MM.1S (cell line): ENCODE results near the gene NLGN1.

Experiments
- DNase-seq: peaks from one replicate; pipeline ENCODE4 v3.0.0-alpha.2; 2015
- H2AFZ ChIP-seq: fragments of 300-600 bp; sonication (generic); 2 replicates; pipeline ENCODE4 v1.6.0; 2016; ENCODE audit warnings: antibody characterized with exemption, low read length
- H3F3A ChIP-seq: fragments of 300-600 bp; sonication (generic); 2 replicates; pipeline ENCODE4 v1.6.1; 2016; ENCODE audit warnings: mild to moderate bottlenecking, antibody characterized with exemption, low read length, moderate library complexity, mixed read lengths; ENCODE audit not compliant: insufficient read depth
- H3K27ac ChIP-seq: fragments of 300-600 bp; sonication (generic); 2 replicates; pipeline ENCODE4 v1.5.1; 2016; ENCODE audit warnings: mild to moderate bottlenecking, low read length
- H3K27me3 ChIP-seq: fragments of 300-600 bp; sonication (generic); replicated peaks from 2 replicates; pipeline ENCODE4 v1.6.0; 2016; ENCODE audit warnings: low read length; ENCODE audit not compliant: insufficient read depth
- H3K36me3 ChIP-seq: fragments of 300-600 bp; sonication (generic); replicated peaks from 2 replicates; pipeline ENCODE4 v1.6.1; 2016; ENCODE audit warnings: mild to moderate bottlenecking, low read length, mixed read lengths; ENCODE audit not compliant: insufficient read depth
- H3K4me1 ChIP-seq: fragments of 300-600 bp; sonication (generic); 2 replicates; pipeline ENCODE4 v1.6.1; 2016; ENCODE audit warnings: low read length, mixed read lengths
- H3K4me2 ChIP-seq: fragments of 300-600 bp; sonication (generic); 2 replicates; pipeline ENCODE4 v1.6.0; 2016; ENCODE audit warnings: low read depth, low read length
- H3K4me3 ChIP-seq: fragments of 300-600 bp; sonication (generic); 2 replicates; pipeline ENCODE4 v1.5.1; 2016; ENCODE audit warnings: low read length, mixed read lengths
- H3K79me2 ChIP-seq: fragments of 300-600 bp; sonication (generic); 2 replicates; pipeline ENCODE4 v1.6.1; 2016; ENCODE audit warnings: mixed run types, low read length, mixed read lengths
- H3K9ac ChIP-seq: fragments of 300-600 bp; sonication (generic); 2 replicates; pipeline ENCODE4 v1.6.1; 2016; ENCODE audit warnings: low read length, mixed read lengths
- H3K9me2 ChIP-seq: fragments of 300-600 bp; sonication (generic); replicated peaks from 2 replicates; pipeline ENCODE4 v1.6.1; 2016; ENCODE audit warnings: mild to moderate bottlenecking, low read length, mixed read lengths; ENCODE audit not compliant: insufficient read depth
- H3K9me3 ChIP-seq: fragments of 300-600 bp; sonication (generic); replicated peaks from 2 replicates; pipeline ENCODE4 v1.6.1; 2016; ENCODE audit warnings: mild to moderate bottlenecking, low read length, mixed read lengths; ENCODE audit not compliant: insufficient read depth
- H4K20me1 ChIP-seq: fragments of 300-600 bp; sonication (generic); 2 replicates; pipeline ENCODE4 v1.6.1; 2016; ENCODE audit warnings: mild to moderate bottlenecking, low read length, moderate library complexity, mixed read lengths; ENCODE audit not compliant: insufficient read depth
- CTCF ChIP-seq: fragments of 300-600 bp; sonication (generic); IDR thresholded peaks from 2 replicates; pipeline ENCODE4 v1.5.1; 2016; ENCODE audit warnings: antibody characterized with exemption, low read length, mixed read lengths
- EZH2 ChIP-seq: fragments of 300-600 bp; sonication (generic); optimal IDR thresholded peaks from 2 replicates; pipeline ENCODE3; 2017; ENCODE audit warnings: low read depth, mild to moderate bottlenecking, antibody characterized with exemption, low read length, mixed read lengths
- EZH2phosphoT487 ChIP-seq: fragments of 300-600 bp; sonication (generic); IDR thresholded peaks from 2 replicates; pipeline ENCODE4 v1.6.1; 2018; ENCODE audit warnings: antibody characterized with exemption, low read length

The NLGN1 gene

GRCh38 chr3:173891272-173892100 is 493.9 kb downstream of the NLGN1 start:
- DNase-seq, result no peak
- TF ChIP-seq EZH2phosphoT487 (no peak), EZH2 (no peak), CTCF (no peak)
- Histone ChIP-seq H3K27ac (no peak overlapping the region), H4K20me1 (no peaks in the 10 kb centered on the region), H3K79me2 (no peaks in the 10 kb centered on the region), H3K9me3 (no peaks in the 10 kb centered on the region), H3K4me1 (no peaks in the 10 kb centered on the region), H2AFZ (no peak overlapping the region), H3K36me3 (no peaks in the 10 kb centered on the region), H3K9me2 (no peaks in the 10 kb centered on the region), H3F3A (no peaks in the 10 kb centered on the region), H3K4me2 (no peak overlapping the region), H3K4me3 (no peak overlapping the region), H3K9ac (no peak overlapping the region), H3K27me3 (no peaks in the 10 kb centered on the region)

- Histone ChIP-seq H2AFZ (no peak overlapping the region), H3K27ac (no peak overlapping the region), H3K36me3 (no peaks in the 10 kb centered on the region), H3K79me2 (no peaks in the 10 kb centered on the region), H3K4me3 (no peak overlapping the region), H3F3A (no peaks in the 10 kb centered on the region), H3K4me2 (no peak overlapping the region), H3K4me1 (no peaks in the 10 kb centered on the region), H4K20me1 (no peaks in the 10 kb centered on the region), H3K9me2 (no peaks in the 10 kb centered on the region), H3K27me3 (no peaks in the 10 kb centered on the region), H3K9ac (no peak overlapping the region), H3K9me3 (no peaks in the 10 kb centered on the region)
- DNase-seq, result no peak
- TF ChIP-seq CTCF (no peak), EZH2phosphoT487 (no peak), EZH2 (no peak)
Measured at GRCh38 chr3:173892547-173892946, 495.0 kb downstream of the NLGN1 start.

GRCh38 chr3:173893066-173893465 is 495.5 kb downstream of the NLGN1 start:
- no peaks in the 10 kb centered on the region for H3K9me2 ChIP-seq
- H3F3A ChIP-seq, result no peaks in the 10 kb centered on the region
- H3K4me3 ChIP-seq, result no peak overlapping the region
- no peak overlapping the region for H2AFZ ChIP-seq
- H3K9me3 ChIP-seq, result no peaks in the 10 kb centered on the region
- H3K27ac ChIP-seq, result no peak overlapping the region
- H3K9ac ChIP-seq, result no peak overlapping the region
- no peak for DNase-seq
- H3K79me2 ChIP-seq, result no peaks in the 10 kb centered on the region
- no peaks in the 10 kb centered on the region for H3K27me3 ChIP-seq
- no peaks in the 10 kb centered on the region for H3K36me3 ChIP-seq
- H4K20me1 ChIP-seq, result no peaks in the 10 kb centered on the region
- H3K4me2 ChIP-seq, result no peak overlapping the region
- TF ChIP-seq EZH2phosphoT487 (no peak), CTCF (no peak), EZH2 (no peak)
- no peaks in the 10 kb centered on the region for H3K4me1 ChIP-seq
